Astrocyte (in vitro differentiated cells and primary cell): Measurements from ENCODE around the gene KRT75. TPM values are rescaled to one million over a fixed set of nuclear protein-coding genes. Genes with fewer than 3 reads are reported as not detected.

Experiments used
- DNase-seq: peaks from one replicate; pipeline ENCODE4 v3.0.0-alpha.2; 2010; ENCODE audit warnings: low read depth
- FAIRE-seq: peaks from 2 replicates; lab custom pipeline; 2011; peaks lifted over from hg19 to GRCh38; lab: Jason Lieb, UNC
- H2AFZ ChIP-seq: 2 replicates; pipeline ENCODE4 v1.6.0; 2012; ENCODE audit warnings: low read depth, low read length, inconsistent platforms
- H3K27ac ChIP-seq: 2 replicates; pipeline ENCODE4 v1.5.1; 2011; ENCODE audit warnings: low read depth, low read length, inconsistent platforms
- H3K27me3 ChIP-seq: 2 replicates; pipeline ENCODE4 v1.6.0; 2011; ENCODE audit warnings: low read length, inconsistent platforms; ENCODE audit not compliant: insufficient read depth
- H3K36me3 ChIP-seq: 2 replicates; pipeline ENCODE4 v1.5.1; 2011; ENCODE audit warnings: low read length, inconsistent platforms; ENCODE audit not compliant: insufficient read depth
- H3K4me1 ChIP-seq: 2 replicates; pipeline ENCODE4 v1.5.1; 2011; ENCODE audit warnings: low read length, inconsistent platforms; ENCODE audit not compliant: insufficient read depth
- H3K4me2 ChIP-seq: 2 replicates; pipeline ENCODE4 v1.6.0; 2012; ENCODE audit warnings: low read length, inconsistent platforms
- H3K4me3 ChIP-seq: 2 replicates; pipeline ENCODE4 v1.5.1; 2011; ENCODE audit warnings: low read depth, mild to moderate bottlenecking, low read length, inconsistent platforms; ENCODE audit not compliant: insufficient read depth
- H3K79me2 ChIP-seq: 2 replicates; pipeline ENCODE4 v1.6.0; 2012; ENCODE audit warnings: mild to moderate bottlenecking, low read length, inconsistent platforms; ENCODE audit not compliant: insufficient read depth
- H3K9ac ChIP-seq: 2 replicates; pipeline ENCODE4 v1.6.0; 2012; ENCODE audit warnings: mild to moderate bottlenecking, low read length, inconsistent platforms
- H3K9me3 ChIP-seq: 2 replicates; pipeline ENCODE4 v1.5.1; 2012; ENCODE audit warnings: low read depth, mild to moderate bottlenecking, low read length, inconsistent platforms; ENCODE audit not compliant: insufficient read depth
- H4K20me1 ChIP-seq: 2 replicates; pipeline ENCODE4 v1.6.0; 2012; ENCODE audit warnings: low read length, inconsistent platforms; ENCODE audit not compliant: insufficient read depth
- H3K27ac Mint-ChIP-seq: one replicate; pipeline ENCODE4 v1.8.0; 2021; ENCODE audit warnings: mild to moderate bottlenecking, mixed read lengths; ENCODE audit not compliant: unreplicated experiment
- H3K27me3 Mint-ChIP-seq: one replicate; pipeline ENCODE4 v1.8.0; 2021; ENCODE audit warnings: low read depth, mixed read lengths; ENCODE audit not compliant: unreplicated experiment
- H3K36me3 Mint-ChIP-seq: one replicate; pipeline ENCODE4 v1.8.0; 2021; ENCODE audit warnings: low read depth, mixed read lengths; ENCODE audit not compliant: unreplicated experiment
- H3K4me1 Mint-ChIP-seq: one replicate; pipeline ENCODE4 v1.8.0; 2021; ENCODE audit warnings: low read depth, mixed read lengths; ENCODE audit not compliant: unreplicated experiment
- H3K4me3 Mint-ChIP-seq: one replicate; pipeline ENCODE4 v1.8.0; 2021; ENCODE audit warnings: mild to moderate bottlenecking, moderate library complexity, mixed read lengths; ENCODE audit not compliant: unreplicated experiment
- H3K9me3 Mint-ChIP-seq: one replicate; pipeline ENCODE4 v1.8.0; 2021; ENCODE audit warnings: mild to moderate bottlenecking, mixed read lengths; ENCODE audit not compliant: unreplicated experiment
- CTCF ChIP-seq: IDR thresholded peaks from 2 replicates; pipeline ENCODE4 v1.5.1; 2011; ENCODE audit warnings: low read depth, mild to moderate bottlenecking, inconsistent platforms, low read length, moderate library complexity; ENCODE audit not compliant: insufficient read depth
- EZH2 ChIP-seq: IDR thresholded peaks from 2 replicates; pipeline ENCODE4 v1.6.1; 2012; ENCODE audit warnings: mild to moderate bottlenecking, low read length, inconsistent platforms; ENCODE audit not compliant: insufficient read depth
- total RNA-seq: library from RNA; stranded (reverse); gene quantifications from 2 replicates; pipeline ENCODE4 v1.2.1, GENCODE V29; 2021

KRT75 gene
- total RNA-seq, 1 donor from 2014 or later = not detected

DNA sequence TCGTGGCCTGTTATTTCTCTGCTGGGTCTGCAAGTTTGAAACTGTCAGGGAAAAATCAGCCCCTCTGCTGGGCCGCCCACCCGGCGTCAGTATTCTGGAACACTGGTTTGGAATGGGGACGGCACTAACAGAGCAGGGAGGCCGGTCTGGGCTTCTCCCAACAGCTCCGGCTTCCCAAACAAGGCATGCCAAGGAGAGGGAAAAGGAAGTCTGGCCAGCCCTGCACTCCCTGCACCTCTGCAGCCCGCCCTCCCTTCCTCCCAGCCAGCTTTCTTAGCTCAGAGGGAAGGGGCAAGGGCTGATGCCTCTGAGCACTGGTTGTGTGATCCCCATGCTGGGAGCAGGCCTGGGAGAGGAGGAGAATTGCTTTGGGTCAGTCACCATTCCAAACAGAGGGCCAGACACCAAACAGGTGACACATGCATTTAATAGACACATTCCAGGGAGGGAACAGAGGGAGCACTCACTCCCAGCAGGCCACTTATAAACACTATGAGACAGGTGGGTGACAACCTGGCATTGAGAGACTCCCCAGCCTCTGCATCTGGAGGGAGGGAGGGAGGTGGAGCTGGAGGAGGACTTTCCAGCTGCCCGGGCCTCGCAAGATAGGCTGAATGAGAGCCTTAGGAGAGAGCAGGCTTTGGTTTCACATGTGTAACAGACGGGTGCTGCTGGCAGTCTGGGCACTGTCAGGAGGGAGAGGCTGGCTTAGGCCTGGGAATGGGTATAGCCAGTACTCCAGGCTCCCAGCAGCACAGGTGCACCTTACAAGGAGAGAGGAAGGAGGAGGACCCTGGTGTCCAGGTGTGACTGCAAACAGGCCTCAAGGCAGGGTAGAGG lies 10.3 kb downstream of the KRT75 start:
- H3K36me3 Mint-ChIP-seq = peaks cover 3% of the 10 kb centered on the region
- no peak overlapping the region for H3K4me3 Mint-ChIP-seq
- Histone ChIP-seq H3K9ac (no peak overlapping the region), H3K9me3 (no peaks in the 10 kb centered on the region), H3K4me3 (no peak overlapping the region), H3K27me3 (peaks cover 12% of the 10 kb centered on the region), H3K4me2 (no peak overlapping the region), H3K79me2 (no peaks in the 10 kb centered on the region), H2AFZ (no peak overlapping the region), H3K4me1 (no peaks in the 10 kb centered on the region), H3K36me3 (no peaks in the 10 kb centered on the region), H4K20me1 (no peaks in the 10 kb centered on the region), H3K27ac (no peak overlapping the region)
- peaks cover 22% of the 10 kb centered on the region for H3K4me1 Mint-ChIP-seq
- DNase-seq = no peak
- peak overlapping the region; percentile 50 for H3K27ac Mint-ChIP-seq
- H3K9me3 Mint-ChIP-seq = peaks cover 2% of the 10 kb centered on the region
- FAIRE-seq = no peak
- TF ChIP-seq EZH2 (no peak), CTCF (no peak)
- H3K27me3 Mint-ChIP-seq = peaks cover 31% of the 10 kb centered on the region

GRCh38 chr12:52423035-52423434 lies 11.1 kb downstream of the KRT75 start:
- no peaks in the 10 kb centered on the region for H4K20me1 ChIP-seq
- no peaks in the 10 kb centered on the region for H3K9me3 ChIP-seq
- Mint-ChIP-seq H3K27me3 (peaks cover 23% of the 10 kb centered on the region), H3K4me1 (peaks cover 23% of the 10 kb centered on the region), H3K4me3 (no peak overlapping the region), H3K9me3 (no peaks in the 10 kb centered on the region), H3K27ac (no peak overlapping the region), H3K36me3 (no peaks in the 10 kb centered on the region)
- no peaks in the 10 kb centered on the region for H3K36me3 ChIP-seq
- no peak overlapping the region for H3K4me2 ChIP-seq
- H3K4me1 ChIP-seq = no peaks in the 10 kb centered on the region
- no peak overlapping the region for H3K9ac ChIP-seq
- peaks cover 9% of the 10 kb centered on the region for H3K27me3 ChIP-seq
- no peak for TF ChIP-seq EZH2
- TF ChIP-seq CTCF = no peak
- no peak overlapping the region for H3K27ac ChIP-seq
- FAIRE-seq (no peak), DNase-seq (no peak)
- H3K4me3 ChIP-seq = no peak overlapping the region
- H2AFZ ChIP-seq = no peak overlapping the region
- H3K79me2 ChIP-seq = no peaks in the 10 kb centered on the region

DNA sequence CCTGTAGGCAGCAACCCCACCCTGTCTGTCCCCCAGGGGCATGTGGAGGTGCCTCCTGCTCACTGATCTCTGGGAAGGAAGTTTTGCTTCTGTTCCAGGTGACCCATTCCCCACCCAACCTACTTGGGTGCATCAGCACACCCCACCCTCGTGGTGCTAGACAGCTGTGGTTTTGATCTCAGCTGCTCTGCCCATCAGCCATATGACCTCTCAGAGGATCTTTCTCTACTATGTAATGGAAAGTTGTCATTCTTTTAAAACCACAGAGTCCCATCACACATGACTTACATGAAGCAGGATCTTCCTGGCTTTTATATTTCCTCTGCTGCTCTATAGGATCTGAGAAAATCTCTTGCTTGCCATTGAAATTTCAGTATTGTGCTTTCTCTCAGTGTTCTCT lies 14.5 kb downstream of the KRT75 start:
- H3K9ac ChIP-seq = no peak overlapping the region
- Mint-ChIP-seq H3K27me3 (peaks cover 12% of the 10 kb centered on the region), H3K27ac (peak overlapping the region; percentile 96), H3K36me3 (no peaks in the 10 kb centered on the region), H3K4me3 (no peak overlapping the region), H3K4me1 (peaks cover 33% of the 10 kb centered on the region), H3K9me3 (no peaks in the 10 kb centered on the region)
- TF ChIP-seq EZH2 (no peak), CTCF (no peak)
- no peaks in the 10 kb centered on the region for H4K20me1 ChIP-seq
- FAIRE-seq (no peak), DNase-seq (peak; percentile 30)
- no peaks in the 10 kb centered on the region for H3K9me3 ChIP-seq
- peaks cover 3% of the 10 kb centered on the region for H3K27me3 ChIP-seq
- H3K27ac ChIP-seq = no peak overlapping the region
- no peaks in the 10 kb centered on the region for H3K36me3 ChIP-seq
- no peak overlapping the region for H2AFZ ChIP-seq
- peaks cover 9% of the 10 kb centered on the region for H3K4me1 ChIP-seq
- no peaks in the 10 kb centered on the region for H3K79me2 ChIP-seq
- H3K4me3 ChIP-seq = no peak overlapping the region
- no peak overlapping the region for H3K4me2 ChIP-seq
